Gastroesophageal sphincter (tissue), 3 donors: Measurements from ENCODE around the gene MST1R.

ENCODE experiments used
- EP300 ChIP-seq: sonication (generic); formaldehyde crosslinking; IDR thresholded peaks from one replicate; pipeline ENCODE4 v1.6.1; 2017; ENCODE audit warnings: antibody characterized with exemption, mild to moderate bottlenecking
- TF ChIP-seq, protein P1 (sequence below), 4 experiments: fragments of 200-600 bp in 2 of 4; fragments of 450-650 bp in 2 of 4; sonication (generic) in 1 of 4; IDR thresholded peaks; one replicate each; pipeline ENCODE4 v1.5.1; 2017 to 2019; ENCODE audit warnings: antibody characterized with exemption in 4 of 4, mild to moderate bottlenecking in 2 of 4, moderate library complexity in 2 of 4

DNA sequence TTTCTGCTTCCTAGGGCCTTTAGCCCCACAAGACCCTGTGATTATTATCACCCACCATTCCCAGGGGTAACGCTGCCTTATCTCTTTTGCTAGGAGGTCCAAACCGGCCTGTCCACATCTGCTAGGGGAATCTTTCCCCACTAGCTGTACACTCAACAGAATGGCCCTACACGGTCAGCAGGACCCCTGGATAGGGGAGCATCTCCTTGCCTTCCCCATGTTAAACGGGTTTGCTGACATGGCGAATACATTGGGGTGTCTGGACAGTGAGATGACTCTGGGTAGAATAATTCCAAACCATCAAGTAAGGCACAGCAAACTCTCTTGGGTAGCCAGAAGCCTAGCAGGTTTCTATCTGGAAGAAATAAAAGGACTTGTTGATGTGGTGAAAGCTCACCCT lies 48.0 kb downstream of the MST1R start:
- no peak for TF ChIP-seq EP300
- TF ChIP-seq, protein P1, sequence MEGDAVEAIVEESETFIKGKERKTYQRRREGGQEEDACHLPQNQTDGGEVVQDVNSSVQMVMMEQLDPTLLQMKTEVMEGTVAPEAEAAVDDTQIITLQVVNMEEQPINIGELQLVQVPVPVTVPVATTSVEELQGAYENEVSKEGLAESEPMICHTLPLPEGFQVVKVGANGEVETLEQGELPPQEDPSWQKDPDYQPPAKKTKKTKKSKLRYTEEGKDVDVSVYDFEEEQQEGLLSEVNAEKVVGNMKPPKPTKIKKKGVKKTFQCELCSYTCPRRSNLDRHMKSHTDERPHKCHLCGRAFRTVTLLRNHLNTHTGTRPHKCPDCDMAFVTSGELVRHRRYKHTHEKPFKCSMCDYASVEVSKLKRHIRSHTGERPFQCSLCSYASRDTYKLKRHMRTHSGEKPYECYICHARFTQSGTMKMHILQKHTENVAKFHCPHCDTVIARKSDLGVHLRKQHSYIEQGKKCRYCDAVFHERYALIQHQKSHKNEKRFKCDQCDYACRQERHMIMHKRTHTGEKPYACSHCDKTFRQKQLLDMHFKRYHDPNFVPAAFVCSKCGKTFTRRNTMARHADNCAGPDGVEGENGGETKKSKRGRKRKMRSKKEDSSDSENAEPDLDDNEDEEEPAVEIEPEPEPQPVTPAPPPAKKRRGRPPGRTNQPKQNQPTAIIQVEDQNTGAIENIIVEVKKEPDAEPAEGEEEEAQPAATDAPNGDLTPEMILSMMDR (IDR thresholded peaks at IDR 0.05), result no peak
